HepG2 (cell line): ENCODE results near the gene ZC2HC1B. TPM values are rescaled to one million over a fixed set of nuclear protein-coding genes. Genes with fewer than 3 reads are reported as not detected.

ENCODE experiments used
- ATAC-seq: fragments of 200-7000 bp; cut with Tn5 transposase; 3 replicates; pipeline ENCODE4 v1.9.1; 2020; ENCODE audit warnings: mild to moderate bottlenecking, moderate library complexity
- BruUV-seq: library from RNA; stranded (reverse); fragments of 400-500 nt; replicated peaks from 2 replicates; lab custom pipeline; 2021; lab: Mats Ljungman, UMichigan
- CTCF ChIA-PET: fragments of 300-600 bp; formaldehyde crosslinking; extraction: SDS; loops from one replicate; lab custom pipeline; 2021; ENCODE audit warnings: low total read pairs, inconsistent platforms, low intra/inter-chr PET ratio; lab: Yijun Ruan, JAX
- POLR2A ChIA-PET: fragments of 350-600 bp; sonication (Branson Sonifier 250); formaldehyde crosslinking; loops from one replicate; lab custom pipeline; 2020; ENCODE audit warnings: antibody characterized with exemption, inconsistent platforms; lab: Yijun Ruan, JAX
- DNase-seq: peaks from one replicate; pipeline ENCODE4 v3.0.0-alpha.2; 2015; ENCODE audit warnings: low spot score
- FAIRE-seq: peaks from 3 replicates; lab custom pipeline; 2011; peaks lifted over from hg19 to GRCh38; lab: Jason Lieb, UNC
- H2AFZ ChIP-seq: one replicate; pipeline ENCODE4 v1.6.1; 2011; ENCODE audit warnings: low read length, inconsistent platforms
- H3K27ac ChIP-seq: fragments of 300-600 bp; 3 replicates; pipeline ENCODE4 v1.8.0; 2011; ENCODE audit warnings: mixed run types, mild to moderate bottlenecking, mixed read lengths, low read length, inconsistent platforms; ENCODE audit not compliant: insufficient read depth; ENCODE audit errors: extremely low read length
- H3K27me3 ChIP-seq, 2 experiments: fragments of 200-600 bp in 1 of 2; 2 replicates in 1 of 2; 3 replicates in 1 of 2; pipeline versions ENCODE4 v1.6.0 to v1.8.0; 2011; ENCODE audit warnings: low read length in 2 of 2, mild to moderate bottlenecking in 2 of 2, moderate library complexity in 2 of 2, inconsistent platforms in 1 of 2; ENCODE audit not compliant: insufficient read depth in 2 of 2, control insufficient read depth in 1 of 2
- H3K36me3 ChIP-seq, 2 experiments: fragments of 200-600 bp in 1 of 2; replicated peaks in 1 of 2; 2 replicates in 1 of 2; 3 replicates in 1 of 2; pipeline versions ENCODE4 v1.5.1 to v1.8.0; 2011; ENCODE audit warnings: low read length in 2 of 2, inconsistent platforms in 1 of 2; ENCODE audit not compliant: insufficient read depth in 2 of 2, control insufficient read depth in 1 of 2
- H3K4me1 ChIP-seq: 2 replicates; pipeline ENCODE4 v1.5.1; 2012; ENCODE audit warnings: low read length, inconsistent platforms; ENCODE audit not compliant: insufficient read depth
- H3K4me2 ChIP-seq: 2 replicates; pipeline ENCODE4 v1.6.0; 2011; ENCODE audit warnings: low read depth, low read length, inconsistent platforms
- H3K4me3 ChIP-seq, 3 experiments: fragments of 200-600 bp in 1 of 3; sonication (generic), shearing (Covaris generic) in 1 of 3; replicated peaks in 1 of 3; 2 replicates each; pipeline ENCODE4 v1.5.1; 2011 to 2016; ENCODE audit warnings: low read length in 3 of 3, inconsistent platforms in 2 of 3, low read depth in 2 of 3, mild to moderate bottlenecking in 2 of 3, control low read depth in 1 of 3, mixed read lengths in 1 of 3; ENCODE audit not compliant: insufficient read depth in 1 of 3
- H3K79me2 ChIP-seq: one replicate; pipeline ENCODE4 v1.6.1; 2011; ENCODE audit warnings: low read length, inconsistent platforms; ENCODE audit not compliant: insufficient read depth
- H3K9ac ChIP-seq: 2 replicates; pipeline ENCODE4 v1.6.0; 2011; ENCODE audit warnings: mild to moderate bottlenecking, low read depth, low read length, inconsistent platforms; ENCODE audit not compliant: insufficient read depth
- H3K9me3 ChIP-seq: 2 replicates; pipeline ENCODE4 v1.5.1; 2012; ENCODE audit warnings: mild to moderate bottlenecking, low read length
- H4K20me1 ChIP-seq: 2 replicates; pipeline ENCODE4 v1.6.0; 2011; ENCODE audit warnings: inconsistent platforms, mild to moderate bottlenecking, low read length, moderate library complexity; ENCODE audit not compliant: insufficient read depth
- ATF2 ChIP-seq: sonication (generic); formaldehyde crosslinking; IDR thresholded peaks from 2 replicates; pipeline ENCODE4 v1.4.0; 2020; ENCODE audit warnings: missing genetic modification reagents
- ATF7 ChIP-seq, 2 experiments: fragments of 450-650 bp in 1 of 2; sonication (generic) in 1 of 2; formaldehyde crosslinking in 1 of 2; IDR thresholded peaks; 2 replicates each; pipeline versions ENCODE4 v1.4.0 to v1.6.1; 2016 to 2020; ENCODE audit warnings: antibody characterized with exemption in 1 of 2, mild to moderate bottlenecking in 1 of 2, missing genetic modification reagents in 1 of 2
- BRD4 ChIP-seq: sonication (generic); formaldehyde crosslinking; IDR thresholded peaks from 2 replicates; pipeline ENCODE4 v1.4.0; 2020; ENCODE audit warnings: missing genetic modification reagents
- CENPX ChIP-seq: sonication (generic); formaldehyde crosslinking; IDR thresholded peaks from 2 replicates; pipeline ENCODE4 v1.9.0; 2021; ENCODE audit warnings: mild to moderate bottlenecking, missing genetic modification reagents, moderate library complexity
- HNF4G ChIP-seq, 2 experiments: sonication (generic) in 1 of 2; formaldehyde crosslinking in 1 of 2; IDR thresholded peaks; 2 replicates each; pipeline versions ENCODE4 v1.4.0 to v1.6.1; 2011 to 2020; ENCODE audit warnings: borderline replicate concordance in 2 of 2, low read depth in 2 of 2, mild to moderate bottlenecking in 2 of 2, low read length in 1 of 2, missing genetic modification reagents in 1 of 2, moderate library complexity in 1 of 2
- KDM5A ChIP-seq: fragments of 200-600 bp; sonication (generic); IDR thresholded peaks from 2 replicates; pipeline ENCODE4 v1.7.0; 2018; ENCODE audit warnings: antibody characterized with exemption, mild to moderate bottlenecking, low read length, borderline replicate concordance
- MEIS1 ChIP-seq: sonication (generic); formaldehyde crosslinking; IDR thresholded peaks from 2 replicates; pipeline ENCODE4 v1.9.0; 2021; ENCODE audit warnings: mild to moderate bottlenecking, missing genetic modification reagents, moderate library complexity, borderline replicate concordance
- NCOA2 ChIP-seq: sonication (generic); formaldehyde crosslinking; IDR thresholded peaks from 2 replicates; pipeline ENCODE4 v1.8.0; 2022; ENCODE audit warnings: inconsistent platforms
- SMARCC2 ChIP-seq: fragments of 450-650 bp; IDR thresholded peaks from 2 replicates; pipeline ENCODE4 v1.6.1; 2017; ENCODE audit warnings: antibody characterized with exemption, mild to moderate bottlenecking
- TBX2 ChIP-seq: sonication (generic); formaldehyde crosslinking; IDR thresholded peaks from 2 replicates; pipeline ENCODE4 v1.5.0; 2020; ENCODE audit warnings: missing genetic modification reagents, mild to moderate bottlenecking, borderline replicate concordance
- ZNF230 ChIP-seq: sonication (generic); formaldehyde crosslinking; IDR thresholded peaks from 2 replicates; pipeline ENCODE4 v1.4.0; 2020; ENCODE audit warnings: mild to moderate bottlenecking, missing genetic modification reagents
- WGBS: methylation state at CpG from one replicate; pipeline ENCODE4 v1.1.6; 2017; ENCODE audit warnings: low lambda C conversion rate; 5-methylcytosine and 5-hydroxymethylcytosine counted together
- in situ Hi-C: cut with HindIII; loops from 2 replicates; pipeline ENCODE4 v1.10.0; 2017; ENCODE audit warnings: low pct_unique_long_range_greater_than_20kb; ENCODE audit not compliant: extremely low pct_ligation_motif_present
- intact Hi-C: fragments of 100-400 bp; cut with micrococcal nuclease; formaldehyde crosslinking; loops from one replicate; pipeline ENCODE4 v1.10.0; 2022; ENCODE audit not compliant: unreplicated experiment
- polyA plus RNA-seq, 8 experiments: library from polyadenylated mRNA; depleted of rRNA in 3 of 8; stranded (reverse) in 7 of 8; unstranded in 1 of 8; fragments of >200 nt; fragmentation: Illumina TruSeq in 4 of 8; extraction: Trizol in 4 of 8; gene quantifications; 2 replicates each; pipeline versions ENCODE4 v1.2.1 to v1.2.3, GENCODE V29; 2011 to 2016; ENCODE audit warnings: low read depth in 4 of 8, missing spikeins in 1 of 8, mixed read lengths in 1 of 8; ENCODE audit not compliant: insufficient read depth in 1 of 8
- total RNA-seq, 5 experiments: library from RNA; depleted of rRNA; stranded (reverse); fragments of >200 nt; fragmentation: Illumina TruSeq; extraction: Trizol; gene quantifications; 2 replicates each; pipeline ENCODE4 v1.2.3, GENCODE V29; 2016; ENCODE audit warnings: low read depth in 1 of 5
- TF ChIP-seq, protein P1 (sequence below): IDR thresholded peaks from 2 replicates; pipeline ENCODE4 v1.6.1; 2016; ENCODE audit warnings: low read depth, borderline replicate concordance

The ZC2HC1B gene
- total and polyA plus RNA-seq, 2 of the 13 experiments (the other 11 are each of a cell fraction or from before 2014, with no cell fraction given), result not detected

DNA sequence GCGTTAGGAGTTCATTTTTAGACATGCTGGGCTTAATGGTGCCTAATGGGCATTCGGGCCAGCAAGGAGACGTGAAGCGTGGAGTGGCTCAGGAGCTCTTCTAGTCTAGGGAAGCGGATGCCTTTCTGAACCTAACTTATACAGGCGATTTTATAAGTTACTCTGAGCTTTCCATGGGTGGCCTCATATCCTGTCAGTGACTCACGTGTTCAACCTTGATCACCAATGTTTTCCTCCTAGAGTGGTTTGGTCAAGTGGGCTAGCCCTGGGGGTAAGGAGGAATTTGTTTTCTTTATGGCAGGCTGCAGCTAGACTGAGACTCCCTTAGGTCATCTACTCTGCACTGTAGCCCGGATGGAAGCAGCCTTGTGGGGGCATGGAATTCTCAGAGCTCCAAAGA is 91.7 kb downstream of the ZC2HC1B start (continued):
- TF ChIP-seq ATF2 (no peak), ZNF230 (CRISPR knock-in tag) (no peak), SMARCC2 (no peak), HNF4G (IDR thresholded peaks at IDR 0.05; ENCODE audit: borderline replicate concordance, low read depth, low read length) (no peak), HNF4G (CRISPR knock-in tag; IDR thresholded peaks at IDR 0.05; ENCODE audit: borderline replicate concordance, low read depth) (no peak), TBX2 (no peak), MEIS1 (no peak), CENPX (CRISPR knock-in tag) (no peak), BRD4 (no peak), KDM5A (no peak)
- TF ChIP-seq, protein P1, sequence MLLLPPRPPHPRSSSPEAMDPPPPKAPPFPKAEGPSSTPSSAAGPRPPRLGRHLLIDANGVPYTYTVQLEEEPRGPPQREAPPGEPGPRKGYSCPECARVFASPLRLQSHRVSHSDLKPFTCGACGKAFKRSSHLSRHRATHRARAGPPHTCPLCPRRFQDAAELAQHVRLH (CRISPR knock-in tag), result no peak

DNA sequence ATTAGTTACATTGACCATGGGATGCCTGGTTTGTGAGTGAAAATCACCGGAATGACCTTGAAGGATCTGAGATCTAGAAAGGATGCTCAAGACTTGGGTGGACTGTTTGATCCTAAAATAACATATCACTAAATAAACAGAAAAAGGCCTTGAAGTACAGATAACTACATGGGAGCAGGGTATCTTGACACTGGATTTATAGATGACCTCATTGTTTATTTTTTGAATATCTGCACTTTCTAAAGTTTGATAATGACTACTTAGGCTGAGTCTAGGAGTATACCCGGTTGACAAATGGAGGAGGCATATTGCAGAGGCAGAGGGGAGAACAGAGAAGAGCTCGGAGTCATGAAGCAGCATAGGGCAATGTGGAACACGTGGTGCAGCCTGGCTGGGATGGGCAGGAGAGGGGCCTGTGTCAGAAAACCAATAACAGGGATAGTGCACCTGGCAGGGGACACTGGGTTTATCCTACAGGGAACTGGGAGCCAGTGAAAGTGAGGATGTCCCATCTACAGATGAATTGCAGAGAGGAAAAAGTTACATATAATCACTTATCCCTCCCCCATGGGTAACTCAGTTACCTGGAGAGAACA is 93.5 kb downstream of the ZC2HC1B start:
- 52% methylated on average over 4 of the region's 4 CpGs for WGBS
- FAIRE-seq, result no peak
- no peak for TF ChIP-seq NCOA2 (CRISPR knock-in tag)
- peak; percentile 77 for TF ChIP-seq ATF7 (IDR thresholded peaks at IDR 0.05)
- TF ChIP-seq ATF7 (CRISPR knock-in tag; IDR thresholded peaks at IDR 0.05), result no peak
- H3K9me3 ChIP-seq, result no peaks in the 10 kb centered on the region
- no peaks in the 10 kb centered on the region for H3K27me3 ChIP-seq
- no peak overlapping the region for H2AFZ ChIP-seq
- no peaks in the 10 kb centered on the region for H4K20me1 ChIP-seq
- no peaks in the 10 kb centered on the region for H3K79me2 ChIP-seq
- H3K4me3 ChIP-seq, result no peak overlapping the region
- DNase-seq, result no peak
- POLR2A ChIA-PET, result no interaction called here
- intact Hi-C loops (no loop called here), in situ Hi-C loops (no loop called here)
- H3K36me3 ChIP-seq, result no peaks in the 10 kb centered on the region
- ATAC-seq, result no peak
- no peak overlapping the region for H3K27ac ChIP-seq
- H3K4me2 ChIP-seq, result no peak overlapping the region
- no TSS peak for BruUV-seq
- CTCF ChIA-PET, result no interaction called here
- no peak overlapping the region for H3K9ac ChIP-seq
- no peaks in the 10 kb centered on the region for H3K4me1 ChIP-seq
